Endothelial cell of umbilical vein (primary cell): ENCODE results near the gene CACNA1B. TPM values are rescaled to one million over a fixed set of nuclear protein-coding genes. Genes with fewer than 3 reads are reported as not detected.

Experiments
- BruUV-seq: library from RNA; stranded (reverse); fragments of 400-500 nt; replicated peaks from 2 replicates; lab custom pipeline; 2021; lab: Mats Ljungman, UMichigan
- CTCF ChIA-PET: fragments of 300-600, 350-600 bp; sonication (Branson Sonifier 250); formaldehyde crosslinking; loops from one replicate; lab custom pipeline; 2021; ENCODE audit warnings: antibody characterized with exemption, inconsistent platforms; lab: Charles Lee
- POLR2A ChIA-PET: fragments of 300-600, 350-600 bp; sonication (Branson Sonifier 250); formaldehyde crosslinking; loops from one replicate; lab custom pipeline; 2021; ENCODE audit warnings: antibody characterized with exemption, inconsistent platforms; lab: Charles Lee
- DNase-seq: peaks from one replicate; pipeline ENCODE4 v3.0.0-alpha.2; 2011; ENCODE audit warnings: low read depth, low spot score
- FAIRE-seq: peaks from 2 replicates; lab custom pipeline; 2011; peaks lifted over from hg19 to GRCh38; lab: Jason Lieb, UNC
- H2AFZ ChIP-seq: 2 replicates; pipeline ENCODE4 v1.6.0; 2012; ENCODE audit warnings: low read depth, low read length, control low read depth, inconsistent platforms
- H3K27ac ChIP-seq: 2 replicates; pipeline ENCODE4 v1.5.1; 2011; ENCODE audit warnings: low read depth, mild to moderate bottlenecking, control low read depth, low read length, moderate library complexity; ENCODE audit not compliant: insufficient read depth
- H3K27me3 ChIP-seq, 2 experiments: 2 replicates each; pipeline versions ENCODE4 v1.6.0 to v1.6.1; 2011; ENCODE audit warnings: low read length in 2 of 2, mixed read lengths in 1 of 2; ENCODE audit not compliant: control insufficient read depth in 2 of 2, insufficient read depth in 2 of 2
- H3K36me3 ChIP-seq, 2 experiments: 2 replicates in 1 of 2; 3 replicates in 1 of 2; pipeline ENCODE4 v1.5.1; 2011; ENCODE audit warnings: low read length in 2 of 2, mild to moderate bottlenecking in 1 of 2, moderate library complexity in 1 of 2; ENCODE audit not compliant: control insufficient read depth in 2 of 2, insufficient read depth in 2 of 2; ENCODE audit errors: extremely low read depth in 1 of 2
- H3K4me1 ChIP-seq: 3 replicates; pipeline ENCODE4 v1.5.1; 2011; ENCODE audit warnings: mild to moderate bottlenecking, low read length; ENCODE audit not compliant: control insufficient read depth, insufficient read depth; ENCODE audit errors: extremely low read depth
- H3K4me2 ChIP-seq: 2 replicates; pipeline ENCODE4 v1.6.1; 2011; ENCODE audit warnings: low read length, control low read depth, mixed read lengths; ENCODE audit not compliant: insufficient read depth
- H3K4me3 ChIP-seq, 3 experiments: fragments of 200-600 bp in 1 of 3; sonication (generic), shearing (Covaris generic) in 1 of 3; replicated peaks in 1 of 3; 2 replicates each; pipeline ENCODE4 v1.5.1; 2011 to 2016; ENCODE audit warnings: control low read depth in 3 of 3, low read length in 3 of 3, mild to moderate bottlenecking in 2 of 3, inconsistent platforms in 1 of 3, low read depth in 1 of 3, moderate library complexity in 1 of 3; ENCODE audit not compliant: insufficient read depth in 1 of 3
- H3K79me2 ChIP-seq: 2 replicates; pipeline ENCODE4 v1.6.0; 2012; ENCODE audit warnings: low read length, inconsistent platforms; ENCODE audit not compliant: control insufficient read depth, insufficient read depth
- H3K9ac ChIP-seq: replicated peaks from 2 replicates; pipeline ENCODE3; 2011; ENCODE audit warnings: low read length, control low read depth; ENCODE audit not compliant: insufficient read depth; ENCODE audit errors: extremely low read depth
- H3K9me1 ChIP-seq: replicated peaks from 3 replicates; pipeline ENCODE4 v1.6.0; 2011; ENCODE audit warnings: mild to moderate bottlenecking, low read length; ENCODE audit not compliant: control insufficient read depth, insufficient read depth; ENCODE audit errors: extremely low read depth
- H3K9me3 ChIP-seq: replicated peaks from 2 replicates; pipeline ENCODE4 v1.5.1; 2012; ENCODE audit warnings: low read length, inconsistent platforms; ENCODE audit not compliant: control insufficient read depth, insufficient read depth
- H4K20me1 ChIP-seq: replicated peaks from 2 replicates; pipeline ENCODE3; 2011; ENCODE audit warnings: mild to moderate bottlenecking, low read length; ENCODE audit not compliant: control insufficient read depth, insufficient read depth; ENCODE audit errors: extremely low read depth
- FOS ChIP-seq: IDR thresholded peaks from 2 replicates; pipeline ENCODE4 v1.6.1; 2011; ENCODE audit warnings: mild to moderate bottlenecking, low read length, moderate library complexity, borderline replicate concordance; ENCODE audit not compliant: insufficient read depth
- GATA2 ChIP-seq: IDR thresholded peaks from 2 replicates; pipeline ENCODE4 v1.7.0; 2011; ENCODE audit warnings: low read depth, mild to moderate bottlenecking, moderate library complexity, mixed read lengths, low read length; ENCODE audit not compliant: insufficient read length, insufficient read depth
- JUN ChIP-seq: IDR thresholded peaks from 2 replicates; pipeline ENCODE4 v1.6.1; 2011; ENCODE audit warnings: borderline replicate concordance, low read depth; ENCODE audit not compliant: insufficient read length, insufficient read depth
- POLR2AphosphoS5 ChIP-seq: IDR thresholded peaks from 2 replicates; pipeline ENCODE4 v1.6.1; 2012; ENCODE audit warnings: low read depth, mild to moderate bottlenecking, control low read depth, low read length, moderate library complexity; ENCODE audit not compliant: insufficient read depth
- dilution Hi-C: fragments of 300-500 bp; cut with MboI; formaldehyde crosslinking; loops from one replicate; pipeline ENCODE4 v1.15.0; 2019; ENCODE audit warnings: low sequenced_read_pairs; ENCODE audit not compliant: extremely low pct_ligation_motif_present
- intact Hi-C: fragments of 100-400 bp; cut with micrococcal nuclease; formaldehyde crosslinking; loops from one replicate; pipeline ENCODE4 v1.10.0; 2022
- polyA plus RNA-seq, 4 experiments: library from polyadenylated mRNA; depleted of rRNA in 3 of 4; stranded (reverse) in 3 of 4; unstranded in 1 of 4; fragments of >200 nt; gene quantifications; 2 replicates each; pipeline versions ENCODE4 v1.2.1 to v1.2.3, GENCODE V29; 2011 to 2012; ENCODE audit warnings: missing spikeins in 1 of 4
- total RNA-seq: library from RNA; stranded (reverse); gene quantifications from 2 replicates; pipeline ENCODE4 v1.2.3, GENCODE V29; 2021
- TF ChIP-seq, protein P1 (sequence below), 2 donors: IDR thresholded peaks; 1 replicate in 1 of 2; 2 replicates in 1 of 2; pipeline ENCODE4 v1.5.1; 2011; ENCODE audit warnings: low read length in 2 of 2, mild to moderate bottlenecking in 2 of 2, moderate library complexity in 2 of 2, control low read depth in 1 of 2, inconsistent platforms in 1 of 2, low read depth in 1 of 2; ENCODE audit not compliant: insufficient read depth in 1 of 2; ENCODE audit errors: extremely low read depth in 1 of 2

The CACNA1B gene
- total and polyA plus RNA-seq, 2 donors (not counting 3 experiments of a cell fraction or from before 2014, with no cell fraction given) = 0.11 to 0.41 TPM

DNA sequence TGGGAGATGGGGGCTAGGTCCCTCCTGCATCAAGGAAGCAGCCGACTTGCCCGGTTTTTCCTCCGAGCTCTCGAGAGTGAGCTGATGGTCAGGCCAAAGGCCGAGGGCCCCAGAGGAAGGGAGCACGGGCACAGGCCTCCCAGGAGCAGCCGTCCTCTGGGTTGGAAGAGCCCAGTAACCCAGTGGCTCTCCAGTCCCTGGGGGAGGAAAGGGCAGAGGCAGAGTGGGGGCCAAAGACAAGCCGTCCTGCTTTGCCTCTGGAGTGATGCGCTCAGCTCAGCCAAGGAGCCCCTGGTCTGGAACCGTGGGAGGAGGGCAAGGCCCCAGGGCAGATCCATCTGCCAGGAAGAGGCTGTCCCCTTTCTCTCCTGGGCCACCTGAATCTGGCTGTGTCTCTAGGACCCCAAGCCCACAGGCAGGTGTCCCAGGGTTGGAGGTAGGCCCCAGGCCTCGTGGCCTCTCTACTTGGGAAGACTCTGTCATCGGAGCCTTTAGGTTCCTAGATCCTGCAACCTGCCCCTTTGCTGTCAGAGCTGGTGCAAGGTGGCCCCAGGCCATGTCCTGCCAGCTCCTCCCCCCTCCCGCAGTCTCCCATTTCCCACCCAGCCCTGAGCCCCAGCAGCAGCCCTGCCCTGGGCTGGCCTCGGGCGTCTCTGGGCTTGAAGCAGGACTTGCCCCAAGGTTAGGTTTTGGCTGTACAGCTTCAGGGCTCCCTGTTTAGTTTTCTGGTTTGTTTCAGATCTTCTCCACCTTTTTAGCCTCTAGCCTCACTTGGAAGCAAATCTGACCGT, 224.1 kb downstream of the CACNA1B start:
- H4K20me1 ChIP-seq = no peaks in the 10 kb centered on the region
- no peaks in the 10 kb centered on the region for H3K9me1 ChIP-seq
- POLR2A ChIA-PET = no interaction called here
- intact Hi-C loops = no loop called here
- H3K27me3 ChIP-seq = no peaks in the 10 kb centered on the region
- H3K4me2 ChIP-seq = no peak overlapping the region
- peaks cover 4% of the 10 kb centered on the region for H3K9me3 ChIP-seq
- dilution Hi-C loops = no loop called here
- H3K4me3 ChIP-seq = no peak overlapping the region
- H3K79me2 ChIP-seq = no peaks in the 10 kb centered on the region
- H3K9ac ChIP-seq = no peak overlapping the region
- CTCF ChIA-PET = no interaction called here
- no peaks in the 10 kb centered on the region for H3K36me3 ChIP-seq
- TF ChIP-seq JUN (no peak), POLR2AphosphoS5 (no peak), FOS (no peak), GATA2 (no peak)
- TF ChIP-seq, protein P1, sequence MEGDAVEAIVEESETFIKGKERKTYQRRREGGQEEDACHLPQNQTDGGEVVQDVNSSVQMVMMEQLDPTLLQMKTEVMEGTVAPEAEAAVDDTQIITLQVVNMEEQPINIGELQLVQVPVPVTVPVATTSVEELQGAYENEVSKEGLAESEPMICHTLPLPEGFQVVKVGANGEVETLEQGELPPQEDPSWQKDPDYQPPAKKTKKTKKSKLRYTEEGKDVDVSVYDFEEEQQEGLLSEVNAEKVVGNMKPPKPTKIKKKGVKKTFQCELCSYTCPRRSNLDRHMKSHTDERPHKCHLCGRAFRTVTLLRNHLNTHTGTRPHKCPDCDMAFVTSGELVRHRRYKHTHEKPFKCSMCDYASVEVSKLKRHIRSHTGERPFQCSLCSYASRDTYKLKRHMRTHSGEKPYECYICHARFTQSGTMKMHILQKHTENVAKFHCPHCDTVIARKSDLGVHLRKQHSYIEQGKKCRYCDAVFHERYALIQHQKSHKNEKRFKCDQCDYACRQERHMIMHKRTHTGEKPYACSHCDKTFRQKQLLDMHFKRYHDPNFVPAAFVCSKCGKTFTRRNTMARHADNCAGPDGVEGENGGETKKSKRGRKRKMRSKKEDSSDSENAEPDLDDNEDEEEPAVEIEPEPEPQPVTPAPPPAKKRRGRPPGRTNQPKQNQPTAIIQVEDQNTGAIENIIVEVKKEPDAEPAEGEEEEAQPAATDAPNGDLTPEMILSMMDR (IDR thresholded peaks at IDR 0.05; ENCODE audit: extremely low read depth in 1 of 2, insufficient read depth in 1 of 2, low read depth in 1 of 2, low read length in 2 of 2) = no peak
- DNase-seq = no peak
- no peaks in the 10 kb centered on the region for H3K4me1 ChIP-seq
- FAIRE-seq = no peak
- no peak overlapping the region for H2AFZ ChIP-seq
- no TSS peak for BruUV-seq
- no peak overlapping the region for H3K27ac ChIP-seq
